Amniotic epithelial cell (primary cell): ENCODE measurements around the gene TPO.
A peak's percentile ranks its signal among the peaks of the same experiment; 100 is the strongest.

ENCODE experiments used
- DNase-seq: peaks from one replicate; pipeline ENCODE4 v3.0.0-alpha.2; 2010; ENCODE audit warnings: low read depth

Gene TPO

GRCh38 chr2:1450915-1451314 is 37.7 kb downstream of the TPO start:
- no peak for DNase-seq

DNA sequence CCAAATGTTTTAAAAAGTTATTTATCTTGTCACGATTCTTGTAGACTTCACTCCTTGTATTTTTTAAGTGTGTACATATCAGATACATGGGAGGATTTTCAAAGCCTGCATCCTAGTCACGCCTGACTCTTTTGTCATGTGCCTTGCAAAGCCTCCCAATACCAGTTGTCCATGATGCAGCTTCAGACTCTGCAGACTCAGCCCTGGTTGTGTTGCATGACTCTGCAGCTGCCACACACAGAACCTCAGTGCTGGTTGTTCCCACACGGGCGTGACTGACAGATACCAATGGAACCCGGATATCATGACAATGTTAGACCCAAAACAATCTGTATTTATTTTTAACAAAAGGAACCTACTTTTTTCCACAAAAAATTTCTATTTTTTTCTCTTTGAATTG is 38.2 kb downstream of the TPO start:
- no peak for DNase-seq

DNA sequence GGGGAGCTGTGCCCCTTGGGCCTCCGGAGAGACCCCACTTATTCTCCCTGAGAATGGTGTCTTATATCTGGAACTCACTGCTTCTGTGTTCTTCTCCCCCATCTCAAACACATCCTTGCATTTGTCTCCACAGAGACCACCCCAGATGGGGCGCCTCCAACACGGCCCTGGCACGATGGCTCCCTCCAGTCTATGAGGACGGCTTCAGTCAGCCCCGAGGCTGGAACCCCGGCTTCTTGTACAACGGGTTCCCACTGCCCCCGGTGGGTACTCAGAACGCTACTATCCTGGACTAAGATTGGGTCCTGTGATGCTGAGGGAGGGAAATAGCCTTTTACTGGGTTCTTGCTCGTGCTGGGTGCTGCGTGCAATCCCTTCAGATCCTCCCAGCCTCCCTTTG is 40.3 kb downstream of the TPO start:
- DNase-seq: no peak

GRCh38 chr2:1454346-1454745 is 41.1 kb downstream of the TPO start:
- no peak for DNase-seq

GRCh38 chr2:1455466-1455865 is 42.2 kb downstream of the TPO start:
- DNase-seq: peak; percentile 1

DNA sequence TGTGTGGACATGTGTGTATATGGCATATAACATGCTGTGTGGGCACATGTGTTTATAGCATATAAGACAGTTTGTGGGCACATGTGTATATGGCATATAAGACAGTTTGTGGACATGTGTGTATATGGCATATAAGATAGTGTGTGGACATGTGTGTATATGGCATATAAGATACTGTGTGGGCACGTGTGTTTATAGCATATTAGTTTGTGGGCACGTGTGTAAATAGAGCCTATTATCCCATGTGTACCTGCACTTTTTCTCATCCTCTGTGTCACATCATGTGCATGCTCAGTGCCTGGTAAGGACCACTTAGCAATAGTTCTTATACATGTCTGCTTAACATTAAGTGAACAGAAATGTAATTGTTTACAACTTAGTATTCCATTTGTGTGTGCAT is 45.2 kb downstream of the TPO start:
- no peak for DNase-seq

GRCh38 chr2:1459727-1460126 is 46.5 kb downstream of the TPO start:
- no peak for DNase-seq

- no peak for DNase-seq
These were observed 47.7 kb downstream of the TPO start for GRCh38 chr2:1460851-1461418.

DNA sequence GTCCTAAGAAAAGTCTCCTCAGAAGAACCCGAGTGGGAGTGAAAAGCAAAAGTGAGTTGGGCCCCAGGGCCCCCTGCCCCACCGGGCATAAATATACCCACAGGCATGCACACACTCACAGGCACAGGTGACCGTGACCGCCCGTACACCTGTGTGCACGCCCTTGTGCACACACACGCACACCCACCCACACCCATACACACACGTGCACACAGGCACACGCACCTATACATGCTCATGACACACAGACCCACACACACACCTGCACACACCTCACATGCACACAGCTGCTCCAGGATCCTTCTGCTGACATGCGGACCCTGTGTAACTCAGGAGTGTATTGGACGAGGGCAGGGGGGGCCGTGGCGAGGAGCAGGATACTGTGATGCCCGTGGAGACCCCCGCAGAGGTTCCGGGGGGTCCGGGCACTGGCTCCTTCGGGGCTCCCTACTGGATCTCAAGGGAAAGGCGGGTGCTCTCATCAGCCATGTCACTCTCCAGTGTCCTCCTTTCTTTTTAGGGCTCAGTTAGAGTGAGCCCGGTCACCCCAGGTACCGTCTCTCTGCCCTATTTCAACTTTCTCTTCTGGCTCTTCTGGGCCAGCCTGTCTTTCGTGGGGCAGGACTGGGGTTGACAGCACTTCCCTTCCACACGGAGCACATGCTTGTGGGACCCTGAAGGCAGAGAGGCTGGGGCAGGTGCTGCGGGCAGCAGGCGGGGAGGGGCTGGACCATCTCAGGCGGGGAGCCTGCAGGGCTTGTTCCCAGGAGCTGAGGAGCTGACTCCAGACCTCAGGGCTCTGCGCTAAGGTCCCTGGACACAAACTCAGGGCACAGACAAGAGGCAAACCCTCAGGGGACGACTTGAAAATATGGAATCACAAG is 48.5 kb downstream of the TPO start:
- no peak for DNase-seq

DNA sequence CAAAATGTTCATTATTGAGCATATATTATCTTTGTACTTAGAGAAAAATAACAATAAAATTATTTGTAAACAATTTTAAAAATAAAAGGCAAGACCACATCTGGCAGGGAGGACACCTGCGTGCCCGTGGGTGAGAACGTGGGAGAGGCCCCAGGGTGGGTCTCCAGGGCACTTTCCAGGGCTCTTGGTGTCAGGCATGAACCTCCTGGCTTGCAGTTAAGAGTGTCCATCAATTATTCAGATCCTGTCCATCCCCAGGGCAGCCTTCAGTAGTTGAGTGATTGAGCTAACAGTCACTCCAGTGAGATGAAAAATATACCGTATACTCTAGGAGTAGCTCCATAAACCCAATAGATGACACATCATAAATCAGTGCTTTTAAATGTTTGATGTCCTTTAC is 49.7 kb downstream of the TPO start:
- no peak for DNase-seq

DNA sequence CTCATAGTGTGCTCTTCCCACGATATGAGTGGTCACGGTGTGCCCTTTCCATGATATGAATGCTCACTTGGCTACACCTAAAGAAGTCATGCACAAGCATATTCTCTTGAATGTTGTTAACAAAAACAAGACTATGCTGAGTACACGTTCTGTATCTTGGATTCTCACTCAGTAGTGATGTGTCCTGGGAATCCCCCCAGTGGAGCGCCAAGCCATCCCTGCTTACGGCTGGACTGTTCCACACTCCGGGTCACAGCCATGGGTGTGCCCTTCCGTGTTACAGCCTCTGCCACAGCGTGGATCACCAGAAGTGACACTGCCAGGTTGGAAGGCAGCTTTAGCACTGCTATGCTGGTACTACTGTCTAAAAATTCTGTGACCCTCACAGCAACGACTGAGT is 59.1 kb downstream of the TPO start:
- DNase-seq: no peak

- no peak for DNase-seq
These were observed 63.4 kb downstream of the TPO start for GRCh38 chr2:1476617-1477195.

DNA sequence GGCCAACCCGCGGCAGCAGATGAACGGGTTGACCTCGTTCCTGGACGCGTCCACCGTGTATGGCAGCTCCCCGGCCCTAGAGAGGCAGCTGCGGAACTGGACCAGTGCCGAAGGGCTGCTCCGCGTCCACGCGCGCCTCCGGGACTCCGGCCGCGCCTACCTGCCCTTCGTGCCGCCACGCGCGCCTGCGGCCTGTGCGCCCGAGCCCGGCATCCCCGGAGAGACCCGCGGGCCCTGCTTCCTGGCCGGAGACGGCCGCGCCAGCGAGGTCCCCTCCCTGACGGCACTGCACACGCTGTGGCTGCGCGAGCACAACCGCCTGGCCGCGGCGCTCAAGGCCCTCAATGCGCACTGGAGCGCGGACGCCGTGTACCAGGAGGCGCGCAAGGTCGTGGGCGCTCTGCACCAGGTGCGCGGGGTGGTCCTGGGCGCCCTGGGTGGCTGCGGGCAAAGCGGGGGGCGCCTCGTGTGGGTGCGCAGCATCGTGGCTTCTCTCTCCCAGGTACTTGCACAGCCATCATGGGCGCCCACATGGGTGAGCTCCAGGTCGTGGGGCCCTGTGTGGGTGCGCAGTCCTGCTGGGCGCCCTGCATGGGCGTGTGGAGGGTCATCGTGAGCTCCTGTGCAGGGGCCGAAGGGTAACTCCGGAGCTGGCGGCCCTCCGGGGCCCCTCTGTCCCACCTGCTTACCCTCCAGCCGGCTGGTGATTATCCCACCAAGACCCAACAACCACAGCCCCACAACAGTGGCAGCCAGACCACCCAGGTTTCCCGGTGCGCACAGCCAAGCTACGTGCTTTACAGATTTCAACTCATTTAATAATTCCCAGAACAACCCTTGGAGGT is 64.2 kb downstream of the TPO start:
- DNase-seq: no peak

GRCh38 chr2:1478311-1479305 is 65.3 kb downstream of the TPO start:
- DNase-seq: no peak

DNA sequence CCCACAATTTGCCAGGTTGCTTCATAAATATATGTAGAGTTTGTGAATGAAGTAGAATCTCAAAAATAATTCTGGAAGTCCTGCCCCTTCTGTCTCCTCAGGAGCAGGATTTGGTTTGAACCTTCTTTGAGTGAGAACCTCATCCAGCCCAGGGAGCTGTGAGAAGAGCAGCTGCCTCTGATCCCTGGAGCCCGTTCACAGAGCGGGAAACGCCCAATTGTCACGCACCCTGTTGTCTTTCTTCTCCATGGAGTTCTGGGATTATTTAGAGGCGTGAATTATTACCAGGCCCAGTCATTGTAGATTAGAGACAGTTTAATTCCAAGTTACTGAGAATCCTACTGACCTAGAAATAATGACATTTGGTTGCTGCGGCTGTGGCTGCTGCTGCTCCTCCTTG is 66.1 kb downstream of the TPO start:
- no peak for DNase-seq

GRCh38 chr2:1480671-1481076 is 67.4 kb downstream of the TPO start:
- no peak for DNase-seq

DNA sequence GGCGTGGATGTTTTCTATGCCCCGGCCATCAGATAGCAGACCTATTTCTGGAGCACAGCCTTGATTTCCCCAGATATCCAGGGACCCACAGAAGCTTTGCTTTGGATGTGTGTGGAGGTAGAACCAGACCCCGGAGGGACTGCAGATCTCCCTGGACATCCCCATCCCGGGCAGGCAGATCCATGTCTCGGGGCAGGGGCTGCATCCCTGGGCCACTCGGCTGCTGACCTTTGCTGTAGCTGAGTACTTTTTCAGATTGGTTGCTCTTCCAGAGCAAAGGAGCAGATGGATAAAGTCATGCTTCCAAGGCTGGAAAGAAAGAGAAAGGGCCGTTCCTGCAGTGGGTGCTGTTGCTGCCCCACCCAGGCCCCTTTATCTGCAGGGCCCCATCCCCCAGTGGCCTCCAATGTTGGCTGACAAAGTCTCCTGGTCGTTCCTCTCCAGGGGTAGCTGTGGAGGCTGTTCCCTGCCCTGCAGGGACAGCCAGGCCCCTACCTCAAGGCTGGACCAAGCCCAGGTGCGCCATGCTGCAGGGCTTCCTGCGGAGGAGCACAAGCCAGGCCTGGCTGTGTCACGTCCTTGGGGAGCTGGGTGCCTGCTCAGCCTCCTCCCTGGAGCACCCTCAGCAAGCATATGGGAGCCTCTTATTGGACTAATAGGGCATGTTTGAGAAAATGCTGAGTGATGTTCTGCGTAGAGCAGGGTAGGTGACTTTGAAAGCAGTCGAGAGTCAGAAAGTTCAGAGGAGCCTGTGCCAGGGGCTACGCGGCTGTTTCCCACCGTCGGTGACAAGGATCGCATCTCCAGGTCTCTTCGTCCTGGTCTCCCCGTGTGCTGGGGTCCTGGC is 68.4 kb downstream of the TPO start:
- DNase-seq: no peak

GRCh38 chr2:1482253-1482675 is 69.0 kb downstream of the TPO start:
- no peak for DNase-seq

- DNase-seq: no peak
These were observed 69.7 kb downstream of the TPO start for GRCh38 chr2:1482981-1483380.

DNA sequence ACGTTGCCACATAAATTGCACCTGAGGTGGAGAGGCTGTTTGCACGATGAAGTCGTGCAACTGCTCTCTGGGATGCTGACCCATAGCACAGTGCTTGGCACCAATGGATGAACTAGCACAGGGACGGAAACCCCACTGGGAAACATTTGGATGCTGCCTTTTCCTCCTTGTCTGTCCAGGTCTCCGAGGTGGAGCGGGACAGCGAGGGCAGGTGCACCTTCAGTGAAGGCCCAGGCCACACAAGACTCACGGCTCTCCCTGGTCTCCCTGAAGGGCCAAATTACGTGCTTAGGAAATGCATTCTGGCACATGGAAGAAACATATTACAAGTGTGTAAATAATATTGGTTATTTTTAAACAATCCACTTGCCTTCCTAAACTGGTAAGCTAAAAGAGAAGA is 70.3 kb downstream of the TPO start:
- DNase-seq: no peak
